HCT116 (cell line): ENCODE data around the gene TULP4.

ENCODE experiments used
- CTCF ChIP-seq, 3 experiments: fragments of 200-600 bp in 1 of 3; sonication (generic) in 1 of 3; IDR thresholded peaks in 2 of 3; conservative IDR thresholded peaks in 1 of 3; 2 replicates each; pipeline ENCODE4 v1.5.1; 2012 to 2017; ENCODE audit warnings: low read depth in 2 of 3, low read length in 2 of 3, antibody characterized with exemption in 1 of 3, borderline replicate concordance in 1 of 3, control low read depth in 1 of 3, mild to moderate bottlenecking in 1 of 3, mixed read lengths in 1 of 3, mixed run types in 1 of 3, moderate library complexity in 1 of 3; ENCODE audit not compliant: insufficient read depth in 1 of 3
- EZH2 ChIP-seq: fragments of 200-600 bp; sonication (generic); IDR thresholded peaks from 2 replicates; pipeline ENCODE4 v1.6.1; 2017; ENCODE audit warnings: antibody characterized with exemption, mixed run types
- EZH2phosphoT487 ChIP-seq: fragments of 200-600 bp; IDR thresholded peaks from 2 replicates; pipeline ENCODE4 v1.6.1; 2018; ENCODE audit warnings: antibody characterized with exemption, borderline replicate concordance
- JUND ChIP-seq: IDR thresholded peaks from 2 replicates; pipeline ENCODE4 v1.6.1; 2012
- MAX ChIP-seq: IDR thresholded peaks from 2 replicates; pipeline ENCODE4 v1.6.1; 2012
- POLR2A ChIP-seq: IDR thresholded peaks from 2 replicates; pipeline ENCODE4 v1.7.0; 2011; ENCODE audit warnings: borderline replicate concordance; ENCODE audit not compliant: insufficient read depth, insufficient read length; ENCODE audit errors: extremely low read depth
- POLR2AphosphoS5 ChIP-seq: IDR thresholded peaks from 2 replicates; pipeline ENCODE4 v1.6.1; 2011; ENCODE audit warnings: mild to moderate bottlenecking, low read depth, low read length, moderate library complexity
- RAD21 ChIP-seq: IDR thresholded peaks from 2 replicates; pipeline ENCODE4 v1.6.1; 2012; ENCODE audit warnings: low read depth, mild to moderate bottlenecking
- SIN3A ChIP-seq: IDR thresholded peaks from 2 replicates; pipeline ENCODE4 v1.6.1; 2012; ENCODE audit warnings: low read depth
- YY1 ChIP-seq: IDR thresholded peaks from 2 replicates; pipeline ENCODE4 v1.6.1; 2011; ENCODE audit warnings: low read length, low read depth, moderate library complexity, mild to moderate bottlenecking; ENCODE audit not compliant: insufficient replicate concordance; ENCODE audit errors: extremely low read depth
- ZNF274 ChIP-seq: fragments of 200-500 bp; sonication (Bioruptor generic); IDR thresholded peaks from 2 replicates; pipeline ENCODE4 v1.6.1; 2014; ENCODE audit warnings: mild to moderate bottlenecking, low read depth, low read length, inconsistent platforms

GRCh38 chr6:158439255-158439654 lies 127.0 kb downstream of the TULP4 start:
- no peak for TF ChIP-seq MAX
- no peak for TF ChIP-seq CTCF (IDR thresholded peaks at IDR 0.05 in 2 of 3, conservative IDR thresholded peaks at IDR 0.05 in 1 of 3; ENCODE audit: borderline replicate concordance in 1 of 3, insufficient read depth in 1 of 3, low read depth in 2 of 3, low read length in 2 of 3)
- TF ChIP-seq POLR2AphosphoS5, result no peak
- no peak for TF ChIP-seq POLR2A
- TF ChIP-seq EZH2phosphoT487, result no peak
- no peak for TF ChIP-seq JUND
- no peak for TF ChIP-seq ZNF274
- no peak for TF ChIP-seq RAD21
- TF ChIP-seq SIN3A, result no peak
- no peak for TF ChIP-seq EZH2
- no peak for TF ChIP-seq YY1
